GM12878 (cell line): ENCODE data around the gene DUSP16. TPM values are rescaled to one million over a fixed set of nuclear protein-coding genes. Genes with fewer than 3 reads are reported as not detected.

Source experiments
- ATAC-seq: fragments of 200-7000 bp; cut with Tn5 transposase; 3 replicates; pipeline ENCODE4 v1.9.1; 2020; ENCODE audit warnings: mild to moderate bottlenecking, moderate library complexity
- BruUV-seq: library from RNA; stranded (reverse); fragments of 400-500 nt; replicated peaks from 2 replicates; lab custom pipeline; 2021; lab: Mats Ljungman, UMichigan
- CTCF ChIA-PET: fragments of 300-600 bp; sonication (Branson Sonifier 250); formaldehyde crosslinking; extraction: SDS; loops from one replicate; lab custom pipeline; 2021; ENCODE audit warnings: inconsistent platforms; lab: Yijun Ruan, JAX
- POLR2A ChIA-PET: fragments of 350-600 bp; formaldehyde crosslinking; extraction: SDS; loops from one replicate; lab custom pipeline; 2021; ENCODE audit warnings: inconsistent platforms; lab: Charles Lee
- RAD21 ChIA-PET: fragments of 300-600 bp; sonication (Branson Sonifier 250); formaldehyde crosslinking; loops from one replicate; lab custom pipeline; 2023; ENCODE audit warnings: antibody characterized with exemption; ENCODE audit not compliant: unreplicated experiment; lab: Charles Lee
- SMC1A ChIA-PET: fragments of 300-600 bp; sonication (Branson Sonifier 250); formaldehyde crosslinking; loops from one replicate; lab custom pipeline; 2023; ENCODE audit not compliant: unreplicated experiment, uncharacterized antibody; lab: Charles Lee
- DNase-seq: peaks from one replicate; pipeline ENCODE4 v3.0.0-alpha.2; 2011; ENCODE audit warnings: low read depth, low spot score
- FAIRE-seq: peaks from 3 replicates; lab custom pipeline; 2011; peaks lifted over from hg19 to GRCh38; lab: Jason Lieb, UNC
- H2AFZ ChIP-seq: 2 replicates; pipeline ENCODE4 v1.6.0; 2011; ENCODE audit warnings: low read depth, low read length, control low read depth; ENCODE audit not compliant: control insufficient read depth
- H3K27ac ChIP-seq: 2 replicates; pipeline ENCODE4 v1.5.1; 2011; ENCODE audit warnings: control low read depth; ENCODE audit not compliant: control insufficient read depth, insufficient read depth
- H3K27me3 ChIP-seq, 2 experiments: replicated peaks in 1 of 2; 2 replicates each; pipeline versions ENCODE4 v1.6.0 to v1.6.1; 2011; ENCODE audit warnings: low read length in 1 of 2; ENCODE audit not compliant: control insufficient read depth in 2 of 2, insufficient read depth in 2 of 2
- H3K36me3 ChIP-seq, 2 experiments: 2 replicates each; pipeline ENCODE4 v1.5.1; 2011; ENCODE audit warnings: low read length in 1 of 2; ENCODE audit not compliant: control insufficient read depth in 2 of 2, insufficient read depth in 2 of 2
- H3K4me1 ChIP-seq: 2 replicates; pipeline ENCODE4 v1.6.1; 2011; ENCODE audit warnings: mild to moderate bottlenecking, low read length, moderate library complexity, mixed read lengths; ENCODE audit not compliant: control insufficient read depth, insufficient read depth
- H3K4me2 ChIP-seq: 2 replicates; pipeline ENCODE4 v1.6.0; 2011; ENCODE audit warnings: control low read depth; ENCODE audit not compliant: control insufficient read depth, insufficient read depth
- H3K4me3 ChIP-seq: fragments of 200-600 bp; sonication (generic); 2 replicates; pipeline ENCODE4 v1.5.1; 2016
- H3K79me2 ChIP-seq: 2 replicates; pipeline ENCODE4 v1.6.0; 2011; ENCODE audit warnings: low read length; ENCODE audit not compliant: control insufficient read depth, insufficient read depth
- H3K9ac ChIP-seq: 2 replicates; pipeline ENCODE4 v1.8.0; 2011; ENCODE audit warnings: low read length, control low read depth, mixed read lengths; ENCODE audit not compliant: control insufficient read depth, insufficient read depth
- H3K9me3 ChIP-seq: replicated peaks from 3 replicates; pipeline ENCODE4 v1.5.1; 2011; ENCODE audit warnings: mild to moderate bottlenecking, low read length; ENCODE audit not compliant: control insufficient read depth, insufficient read depth
- H4K20me1 ChIP-seq: 2 replicates; pipeline ENCODE4 v1.6.0; 2011; ENCODE audit not compliant: control insufficient read depth, insufficient read depth
- BRCA1 ChIP-seq: IDR thresholded peaks from 2 replicates; pipeline ENCODE4 v1.6.1; 2011; ENCODE audit warnings: low read depth, low read length, improper control_type of control experiment
- EGR1 ChIP-seq, 2 experiments: IDR thresholded peaks; 1 replicate in 1 of 2; 2 replicates in 1 of 2; pipeline ENCODE4 v1.6.1; 2011 to 2012; ENCODE audit warnings: low read depth in 2 of 2, low read length in 2 of 2, borderline replicate concordance in 1 of 2, mild to moderate bottlenecking in 1 of 2, moderate library complexity in 1 of 2
- GABPA ChIP-seq: IDR thresholded peaks from 2 replicates; pipeline ENCODE4 v1.6.1; 2014; ENCODE audit warnings: antibody characterized with exemption, low read depth, mild to moderate bottlenecking, inconsistent platforms
- HCFC1 ChIP-seq: fragments of 150-350 bp; IDR thresholded peaks from 2 replicates; pipeline ENCODE4 v1.6.1; 2014; ENCODE audit warnings: low read length
- HDAC2 ChIP-seq: fragments of 200-600 bp; sonication (generic); IDR thresholded peaks from 2 replicates; pipeline ENCODE4 v1.6.1; 2017
- IRF4 ChIP-seq: IDR thresholded peaks from 2 replicates; pipeline ENCODE4 v1.6.1; 2011; ENCODE audit warnings: low read depth, low read length
- MYC ChIP-seq: IDR thresholded peaks from 2 replicates; pipeline ENCODE4 v1.6.1; 2011; ENCODE audit warnings: mild to moderate bottlenecking, low read length, moderate library complexity, inconsistent platforms; ENCODE audit not compliant: insufficient read depth, insufficient replicate concordance, insufficient read length, severe bottlenecking
- RB1 ChIP-seq: fragments of 450-650 bp; formaldehyde crosslinking; IDR thresholded peaks from 2 replicates; pipeline ENCODE4 v1.6.1; 2017; ENCODE audit warnings: mild to moderate bottlenecking, borderline replicate concordance
- WGBS: methylation state at CpG from one replicate; pipeline ENCODE4 v1.1.6; 2016; ENCODE audit warnings: low lambda C conversion rate; ENCODE audit not compliant: insufficient replicate concordance, insufficient coverage; ENCODE audit errors: missing lambda C conversion rate; 5-methylcytosine and 5-hydroxymethylcytosine counted together
- in situ Hi-C: fragments of 300-500 bp; cut with MboI; formaldehyde crosslinking; loops from 9 replicates; pipeline ENCODE4 v1.14.3; 2018; ENCODE audit warnings: mixed read lengths
- intact Hi-C: fragments of 100-400 bp; cut with micrococcal nuclease; formaldehyde crosslinking; loops from one replicate; pipeline ENCODE4 v1.14.2; 2022; ENCODE audit not compliant: unreplicated experiment
- polyA plus RNA-seq, 11 experiments: library from polyadenylated mRNA; depleted of rRNA in 4 of 11; unstranded in 6 of 11; stranded (reverse) in 5 of 11; fragments of >200 nt; fragmentation: Nextera tagmentation in 4 of 11; fragmentation: Illumina TruSeq in 1 of 11; extraction: Ambion mirVana in 4 of 11; extraction: Trizol in 1 of 11; gene quantifications; 1 replicate in 1 of 11; 2 replicates in 10 of 11; pipeline versions ENCODE4 v1.2.1 to v1.2.3, GENCODE V29; 2011 to 2016; ENCODE audit warnings: inconsistent platforms in 2 of 11, missing spikeins in 2 of 11, low read depth in 1 of 11
- total RNA-seq, 4 experiments: library from RNA; depleted of rRNA in 3 of 4; stranded (reverse); fragments of >200 nt in 3 of 4; fragmentation: Illumina TruSeq in 1 of 4; extraction: Trizol in 1 of 4; gene quantifications; 2 replicates each; pipeline versions ENCODE4 v1.2.1 to v1.2.3, GENCODE V29; 2013 to 2021
- TF ChIP-seq, protein P1 (sequence below): fragments of 450-650 bp; IDR thresholded peaks from 2 replicates; pipeline ENCODE4 v1.6.1; 2017; ENCODE audit warnings: antibody characterized with exemption, mild to moderate bottlenecking, moderate library complexity

Gene DUSP16
- total and polyA plus RNA-seq, 10 of the 15 experiments (the other 5 are each of a cell fraction or from before 2014, with no cell fraction given) = 3.9 to 75.3 (median 26.8) TPM

DNA sequence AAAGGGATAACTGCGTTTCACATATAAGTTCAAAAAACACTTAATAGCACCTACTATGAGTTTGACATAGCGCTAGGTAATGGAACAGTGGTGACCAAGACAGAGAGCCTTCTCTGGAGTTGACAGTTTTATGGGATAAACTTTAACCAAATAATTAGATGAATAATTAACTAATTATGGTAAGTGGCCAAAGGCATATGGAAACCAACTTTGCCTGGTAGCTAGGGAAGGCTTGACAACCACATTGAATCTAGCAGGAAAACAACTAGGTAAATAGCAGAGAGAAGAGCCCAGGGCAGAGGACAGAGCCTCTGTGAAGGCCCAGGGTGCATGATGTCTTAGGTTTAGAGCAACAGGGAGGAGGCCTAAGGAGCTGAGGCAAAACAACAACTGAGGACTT is 52.1 kb downstream of the DUSP16 start:
- ATAC-seq (no peak), DNase-seq (no peak), FAIRE-seq (no peak)
- ChIA-PET CTCF (interaction anchor here (1.1 to 1.2 kb wide), 2 partner anchors 9 to 37 kb away, joined by 3 read pairs; no protein-coding TSS in a partner anchor), POLR2A (interaction anchor here (1.0 to 1.6 kb wide), 4 partner anchors 7 to 36 kb away, joined by 3 to 6 read pairs (median 4); no protein-coding TSS in a partner anchor), RAD21 (interaction anchor here (1.2 to 1.3 kb wide), 4 partner anchors 9 to 226 kb away, joined by 3 to 4 read pairs (median 3); no protein-coding TSS in a partner anchor), SMC1A (interaction anchor here (1.3 to 4.0 kb wide), 10 partner anchors 8 to 152 kb away, joined by 3 to 16 read pairs (median 5); no protein-coding TSS in a partner anchor)
- no TSS peak for BruUV-seq
- Histone ChIP-seq H3K4me3 (no peak overlapping the region), H3K27ac (no peak overlapping the region), H3K27me3 (no peaks in the 10 kb centered on the region), H2AFZ (no peak overlapping the region), H3K4me2 (no peak overlapping the region), H3K9me3 (no peaks in the 10 kb centered on the region), H3K4me1 (peaks cover 12% of the 10 kb centered on the region), H4K20me1 (no peaks in the 10 kb centered on the region), H3K36me3 (peaks cover 0 to 3% of the 10 kb centered on the region in 2 experiments; a peak in 3 of 4 replicates), H3K9ac (no peak overlapping the region), H3K79me2 (peaks cover 20% of the 10 kb centered on the region)
- TF ChIP-seq EGR1 (IDR thresholded peaks at IDR 0.05; ENCODE audit: borderline replicate concordance in 1 of 2, low read depth in 2 of 2, low read length in 2 of 2) (no peak), RB1 (no peak), IRF4 (no peak), HDAC2 (no peak), BRCA1 (no peak), MYC (no peak)
- WGBS = 100% methylated on average over 2 of the region's 2 CpGs
- in situ Hi-C loops = no loop called here
- intact Hi-C loops = no loop called here

DNA sequence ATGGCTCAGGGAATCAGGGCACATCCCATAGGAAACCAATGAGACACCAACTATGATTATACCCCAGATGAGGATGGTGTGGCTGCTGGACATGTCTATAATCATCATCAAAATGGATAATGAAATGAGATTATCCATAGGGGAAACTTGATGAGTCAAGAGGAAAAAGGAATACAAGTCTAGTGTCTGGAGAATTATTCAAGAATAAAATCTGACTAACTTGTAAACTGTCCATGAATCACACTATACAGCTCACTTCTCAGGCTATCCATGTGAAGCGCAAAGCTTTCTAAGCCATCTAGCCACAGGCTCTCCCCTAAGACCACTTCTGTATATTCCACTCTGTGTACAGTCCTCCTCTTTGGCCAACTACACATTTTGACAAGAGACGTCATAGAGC is 52.5 kb downstream of the DUSP16 start:
- Histone ChIP-seq H4K20me1 (no peaks in the 10 kb centered on the region), H3K4me2 (no peak overlapping the region)
- WGBS = 98% methylated on average over 2 of the region's 2 CpGs
- TF ChIP-seq GABPA (no peak), HCFC1 (no peak), RB1 (no peak)
- TF ChIP-seq, protein P1, sequence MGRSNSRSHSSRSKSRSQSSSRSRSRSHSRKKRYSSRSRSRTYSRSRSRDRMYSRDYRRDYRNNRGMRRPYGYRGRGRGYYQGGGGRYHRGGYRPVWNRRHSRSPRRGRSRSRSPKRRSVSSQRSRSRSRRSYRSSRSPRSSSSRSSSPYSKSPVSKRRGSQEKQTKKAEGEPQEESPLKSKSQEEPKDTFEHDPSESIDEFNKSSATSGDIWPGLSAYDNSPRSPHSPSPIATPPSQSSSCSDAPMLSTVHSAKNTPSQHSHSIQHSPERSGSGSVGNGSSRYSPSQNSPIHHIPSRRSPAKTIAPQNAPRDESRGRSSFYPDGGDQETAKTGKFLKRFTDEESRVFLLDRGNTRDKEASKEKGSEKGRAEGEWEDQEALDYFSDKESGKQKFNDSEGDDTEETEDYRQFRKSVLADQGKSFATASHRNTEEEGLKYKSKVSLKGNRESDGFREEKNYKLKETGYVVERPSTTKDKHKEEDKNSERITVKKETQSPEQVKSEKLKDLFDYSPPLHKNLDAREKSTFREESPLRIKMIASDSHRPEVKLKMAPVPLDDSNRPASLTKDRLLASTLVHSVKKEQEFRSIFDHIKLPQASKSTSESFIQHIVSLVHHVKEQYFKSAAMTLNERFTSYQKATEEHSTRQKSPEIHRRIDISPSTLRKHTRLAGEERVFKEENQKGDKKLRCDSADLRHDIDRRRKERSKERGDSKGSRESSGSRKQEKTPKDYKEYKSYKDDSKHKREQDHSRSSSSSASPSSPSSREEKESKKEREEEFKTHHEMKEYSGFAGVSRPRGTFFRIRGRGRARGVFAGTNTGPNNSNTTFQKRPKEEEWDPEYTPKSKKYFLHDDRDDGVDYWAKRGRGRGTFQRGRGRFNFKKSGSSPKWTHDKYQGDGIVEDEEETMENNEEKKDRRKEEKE = no peak
- TF ChIP-seq, all 136 proteins: peak for 0
- Histone ChIP-seq H3K4me1 (peaks cover 16% of the 10 kb centered on the region), H3K79me2 (peaks cover 24% of the 10 kb centered on the region), H3K27ac (no peak overlapping the region), H3K9ac (no peak overlapping the region), H3K9me3 (no peaks in the 10 kb centered on the region), H3K27me3 (no peaks in the 10 kb centered on the region), H3K36me3 (peaks cover 0 to 3% of the 10 kb centered on the region in 2 experiments; a peak in 3 of 4 replicates), H3K4me3 (no peak overlapping the region), H2AFZ (no peak overlapping the region)
- FAIRE-seq (no peak), DNase-seq (no peak), ATAC-seq (no peak)
- in situ Hi-C loops = no loop called here
- CTCF ChIA-PET = interaction anchor here (0.6 kb wide), 1 partner anchor 148 kb away, joined by 3 read pairs; no protein-coding TSS in a partner anchor
- intact Hi-C loops = no loop called here
- RAD21 ChIA-PET = interaction anchor here (1.0 to 1.9 kb wide), 3 partner anchors 45 to 227 kb away, joined by 3 to 8 read pairs (median 4); no protein-coding TSS in a partner anchor
- BruUV-seq = no TSS peak
- POLR2A ChIA-PET = interaction anchor here (1.0 to 2.3 kb wide), 4 partner anchors 9 to 33 kb away, joined by 3 to 9 read pairs (median 4); no protein-coding TSS in a partner anchor
- SMC1A ChIA-PET = interaction anchor here (1.1 to 4.0 kb wide), 13 partner anchors 9 to 152 kb away, joined by 3 to 16 read pairs (median 5); partner anchors contain the start of gene DUSP16
